DMS 273 (cell line): Measurements from ENCODE around the gene MBD5.

Experiments used
- DNase-seq: peaks from one replicate; lab custom pipeline; 2025; ENCODE audit not compliant: unreplicated experiment; lab: John Stamatoyannopoulos, UW

Gene MBD5

DNA sequence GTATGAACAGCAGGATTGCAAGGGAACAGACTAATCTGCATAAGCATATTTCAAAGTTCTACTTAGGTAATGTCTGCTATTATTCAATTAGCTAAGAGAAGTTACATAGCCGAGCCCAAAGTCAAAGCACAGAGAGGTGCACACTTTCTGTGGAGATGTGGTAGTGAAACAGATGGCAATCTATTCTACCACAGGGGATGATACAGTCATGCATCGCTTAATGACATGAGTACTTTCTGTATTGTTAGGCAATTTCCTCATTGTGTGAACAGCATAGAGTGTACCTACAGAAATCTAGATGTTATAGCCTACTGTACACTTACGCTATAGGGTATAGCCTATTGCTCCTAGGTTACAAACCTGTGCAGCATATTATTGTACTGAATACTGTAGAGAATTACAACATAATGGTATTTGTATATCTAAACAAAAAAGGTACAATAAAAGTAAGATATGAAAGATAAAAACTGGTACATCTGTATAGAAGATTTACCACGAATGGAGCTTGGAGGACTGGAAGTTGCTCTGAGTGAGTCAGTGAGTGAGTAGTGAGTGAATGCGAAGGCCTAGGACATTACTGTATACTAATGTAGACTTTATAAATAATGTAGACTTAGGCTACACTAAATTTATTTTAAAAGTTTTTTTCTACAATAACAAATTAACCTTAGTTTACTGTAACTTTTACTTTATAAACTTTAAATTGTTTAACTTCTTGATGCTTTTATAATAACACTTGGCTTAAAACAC is 197.6 kb downstream of the MBD5 start:
- DNase-seq = no peak

DNA sequence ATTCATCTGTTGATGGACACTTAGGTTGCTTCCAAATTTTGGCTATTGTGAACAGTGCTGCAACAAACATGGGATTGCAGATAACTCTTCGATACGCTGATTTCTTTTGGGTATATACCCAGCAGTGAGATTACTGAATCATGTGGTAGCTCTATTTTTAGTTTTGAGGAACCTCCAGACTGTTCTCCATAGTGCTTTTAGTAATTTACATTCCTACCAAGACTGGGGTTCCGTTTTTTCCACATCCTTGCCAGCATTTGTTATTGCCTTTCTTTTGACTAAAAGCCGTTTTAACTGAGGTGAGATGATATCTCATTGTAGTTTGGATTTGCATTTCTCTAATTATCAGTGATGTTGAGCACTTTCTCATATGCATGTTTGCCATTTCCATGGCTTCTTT is 200.3 kb downstream of the MBD5 start:
- no peak for DNase-seq

DNA sequence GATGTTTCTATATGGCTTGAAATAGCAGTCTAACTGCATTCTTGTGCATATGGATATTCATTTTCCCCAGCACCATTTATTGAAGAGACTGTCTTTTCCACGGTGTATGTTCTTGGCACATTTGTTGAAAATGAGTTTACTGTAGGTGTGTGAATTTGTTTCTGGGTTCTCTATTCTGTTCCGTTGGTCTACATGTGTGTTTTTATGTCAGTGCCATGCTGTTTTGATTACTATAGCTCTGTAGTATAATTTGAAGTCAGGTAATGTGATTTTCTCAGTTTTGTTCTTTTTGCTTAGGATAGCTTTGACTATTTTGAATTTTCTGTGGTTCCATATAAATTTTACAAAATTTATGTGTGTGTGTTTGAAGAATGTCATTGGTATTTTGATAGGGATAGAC is 201.0 kb downstream of the MBD5 start:
- no peak for DNase-seq

DNA sequence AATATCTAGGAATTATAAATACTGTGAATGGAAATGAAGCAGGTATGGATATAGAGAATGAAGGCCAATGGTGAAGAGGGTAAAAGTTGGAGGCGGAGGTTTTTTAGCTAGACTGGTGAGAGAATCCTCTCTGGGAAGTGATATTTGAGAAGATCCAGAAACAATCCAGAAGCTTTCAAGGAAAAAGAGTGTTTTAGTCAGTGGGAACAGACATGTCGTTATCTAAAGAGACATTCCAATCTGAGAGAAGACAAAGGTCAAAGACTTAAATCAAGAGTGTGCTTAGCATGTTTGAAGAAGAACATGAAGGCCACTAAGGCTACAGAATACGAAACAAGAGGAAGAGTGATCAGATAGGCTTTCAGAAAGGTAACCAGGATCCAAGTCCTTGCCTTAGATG is 211.0 kb downstream of the MBD5 start:
- DNase-seq = no peak

DNA sequence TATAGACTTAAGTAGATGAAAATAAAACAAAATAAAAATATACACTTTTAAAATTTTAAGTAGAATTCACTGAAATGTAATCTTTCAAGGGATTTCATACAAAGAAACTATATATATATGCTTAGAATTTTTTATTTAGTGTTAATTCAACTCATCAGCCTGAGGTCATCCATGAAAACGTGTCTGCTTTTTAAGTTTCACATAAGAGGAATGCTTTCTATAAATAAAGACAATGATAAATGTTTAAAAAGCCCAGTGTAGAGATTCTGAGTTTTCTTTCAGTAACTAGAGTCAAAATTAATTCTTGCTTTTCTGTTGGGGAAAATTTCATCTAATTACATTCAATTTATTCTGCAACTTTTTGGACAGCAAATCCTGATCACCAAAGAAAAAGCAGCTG is 213.3 kb downstream of the MBD5 start:
- no peak for DNase-seq

DNA sequence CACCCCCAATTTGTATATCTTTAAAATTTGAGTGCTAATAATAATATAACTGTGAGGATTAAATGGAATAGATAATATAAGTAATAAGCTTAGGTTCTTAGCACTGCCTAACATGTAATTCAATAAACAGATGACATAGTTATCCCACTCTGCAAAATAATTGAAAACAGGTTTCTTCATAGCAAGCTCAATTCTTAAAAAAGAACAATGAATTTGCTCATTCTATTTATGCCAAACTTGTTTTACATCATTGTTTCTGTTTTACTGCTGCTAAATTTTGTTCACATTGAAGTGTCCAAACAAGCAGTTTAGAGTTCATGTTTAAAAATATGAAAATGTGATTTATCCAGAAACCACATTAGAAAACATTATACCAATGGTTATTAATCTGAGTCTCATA is 217.0 kb downstream of the MBD5 start:
- no peak for DNase-seq

DNA sequence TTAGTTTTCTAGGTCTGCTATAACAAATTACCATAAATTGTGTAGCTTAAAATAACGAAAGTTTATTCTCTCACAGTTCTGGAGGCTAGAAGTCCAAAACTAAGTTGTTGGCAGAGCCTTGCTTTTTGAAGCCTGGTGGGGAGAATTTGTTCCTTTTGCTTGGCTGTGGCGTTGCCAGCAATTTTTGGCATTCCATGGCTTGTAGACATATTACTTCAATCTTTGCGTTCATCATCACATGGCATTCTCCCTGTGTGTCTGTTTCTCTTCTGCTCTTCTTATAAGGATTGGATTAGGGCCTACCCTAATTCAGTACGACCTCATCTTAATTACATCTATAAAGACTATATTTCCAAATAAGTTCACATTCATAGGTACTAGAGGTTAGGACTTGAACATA is 217.7 kb downstream of the MBD5 start:
- DNase-seq = no peak

DNA sequence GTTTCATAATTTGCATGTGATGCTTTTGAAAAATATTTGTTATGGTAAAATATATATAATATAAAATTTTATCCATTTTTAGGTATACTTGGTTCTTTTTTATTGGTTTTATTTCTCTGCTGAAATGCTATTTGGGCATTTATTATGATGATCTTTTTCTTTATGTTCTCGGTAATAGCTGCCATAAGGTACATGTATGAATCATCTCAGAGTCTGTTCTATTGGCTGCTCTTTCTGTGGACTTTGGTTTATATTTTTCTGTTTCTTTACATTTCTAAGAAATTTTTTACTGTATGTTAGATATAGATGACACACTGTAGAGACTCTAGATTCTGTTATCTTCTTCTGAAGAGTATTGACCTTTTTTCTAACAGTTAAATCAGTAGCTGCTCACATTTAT is 219.9 kb downstream of the MBD5 start:
- DNase-seq = no peak

DNA sequence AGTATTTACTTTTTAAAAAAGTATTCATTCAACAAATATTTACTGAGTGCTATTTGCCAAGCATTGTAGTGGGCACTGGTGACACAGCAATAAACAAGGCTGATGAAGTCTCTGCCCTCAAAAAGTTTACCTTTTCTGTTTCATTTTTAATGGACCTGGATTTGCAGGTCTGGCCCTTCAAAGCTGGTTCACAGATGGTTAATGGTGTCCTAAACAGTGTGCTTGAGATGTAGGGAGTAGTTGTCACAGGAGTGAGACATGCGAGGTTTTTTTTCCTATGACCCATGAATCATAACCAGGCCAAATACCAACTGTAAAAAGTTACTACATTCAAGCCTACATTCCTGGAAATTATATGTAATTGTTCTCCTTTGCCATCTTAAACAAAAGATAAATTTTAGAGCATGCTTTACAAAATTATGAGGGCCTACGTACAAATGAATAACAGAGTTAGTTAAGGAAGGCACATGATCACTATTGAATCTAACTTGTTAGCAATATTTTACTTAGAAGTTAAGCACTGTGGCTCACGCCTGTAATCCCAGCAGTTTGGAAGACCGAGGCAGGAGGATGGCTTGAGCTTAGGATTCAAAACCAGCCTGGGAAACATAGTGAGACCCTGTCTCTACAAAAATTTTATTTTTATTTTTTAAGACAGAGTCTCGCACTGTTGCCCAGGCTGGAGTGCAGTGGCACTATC is 223.9 kb downstream of the MBD5 start:
- no peak for DNase-seq

DNA sequence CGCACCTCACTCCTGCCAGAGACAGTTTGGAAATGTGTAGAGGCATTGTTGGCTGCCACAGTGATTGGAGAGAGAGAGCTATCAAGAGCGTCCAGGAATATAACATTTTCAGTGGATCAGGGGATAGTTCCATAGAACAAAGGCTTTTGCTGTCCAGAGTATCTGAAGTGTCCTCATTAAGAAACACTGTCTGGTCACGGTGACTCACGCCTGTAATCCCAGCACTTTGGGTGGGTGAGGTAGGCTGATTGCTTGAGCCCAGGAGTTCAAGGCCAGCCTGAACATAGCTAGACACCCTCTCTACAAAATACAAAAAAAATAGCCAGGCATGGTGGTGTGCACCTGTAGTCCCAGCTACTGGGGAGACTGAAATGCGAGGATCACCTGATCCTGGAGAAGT is 231.1 kb downstream of the MBD5 start:
- no peak for DNase-seq

DNA sequence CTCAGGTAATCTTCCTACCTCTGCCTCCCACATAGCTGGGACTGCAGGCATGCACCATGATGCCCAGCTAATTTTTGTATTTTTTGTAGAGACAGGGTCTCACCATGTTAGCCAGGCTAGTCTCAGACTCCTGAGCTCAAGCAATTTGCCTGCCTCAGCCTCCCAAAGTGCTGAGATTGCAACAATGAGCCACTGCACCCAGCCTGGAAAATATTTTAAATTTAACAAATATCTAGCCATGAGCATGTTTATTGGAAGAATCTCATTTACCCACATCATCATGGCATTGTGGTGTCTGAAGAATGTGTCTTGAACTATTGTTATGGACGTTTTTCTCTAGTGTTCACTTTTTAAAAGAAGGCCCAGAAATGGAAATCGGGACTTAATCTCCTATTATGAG is 231.8 kb downstream of the MBD5 start:
- DNase-seq = no peak

DNA sequence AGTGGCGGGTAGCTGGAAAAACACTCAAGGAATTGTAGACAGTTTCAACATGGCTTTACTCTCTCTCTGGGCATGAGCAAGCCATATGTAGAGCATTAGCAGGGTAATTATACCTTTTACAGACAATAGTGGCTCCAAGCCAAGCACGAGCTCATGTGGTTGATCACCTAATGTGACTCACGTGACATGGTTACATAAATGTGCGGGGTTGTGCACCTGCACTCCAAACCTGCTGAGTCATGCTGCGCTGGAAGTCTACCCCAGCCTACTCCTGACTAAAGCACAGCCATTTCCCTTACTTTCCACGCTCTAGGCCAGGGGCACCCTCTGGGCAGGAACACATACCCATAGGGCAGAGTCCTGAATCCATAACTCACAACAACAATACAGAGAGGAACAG is 232.8 kb downstream of the MBD5 start:
- peak; percentile 33 for DNase-seq

DNA sequence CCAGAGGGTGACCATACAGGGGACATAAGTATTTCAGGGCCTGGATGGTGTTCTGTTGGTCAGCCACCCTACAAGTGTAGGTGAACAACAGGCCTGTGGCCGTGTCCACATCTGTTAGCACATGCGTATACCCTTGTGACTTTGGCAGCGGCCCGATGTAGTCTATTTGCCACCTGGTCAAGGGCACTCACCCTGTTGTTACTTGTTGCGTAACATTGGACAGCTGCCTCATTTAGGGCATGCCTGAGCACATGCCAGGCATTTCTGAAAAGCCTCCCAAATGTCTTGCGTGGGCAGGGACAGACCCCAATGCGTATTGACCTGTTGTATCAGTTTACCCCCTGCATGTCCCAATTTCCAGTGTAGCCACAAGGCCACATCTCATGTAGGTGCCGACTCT is 235.0 kb downstream of the MBD5 start:
- peak; percentile 71 for DNase-seq

DNA sequence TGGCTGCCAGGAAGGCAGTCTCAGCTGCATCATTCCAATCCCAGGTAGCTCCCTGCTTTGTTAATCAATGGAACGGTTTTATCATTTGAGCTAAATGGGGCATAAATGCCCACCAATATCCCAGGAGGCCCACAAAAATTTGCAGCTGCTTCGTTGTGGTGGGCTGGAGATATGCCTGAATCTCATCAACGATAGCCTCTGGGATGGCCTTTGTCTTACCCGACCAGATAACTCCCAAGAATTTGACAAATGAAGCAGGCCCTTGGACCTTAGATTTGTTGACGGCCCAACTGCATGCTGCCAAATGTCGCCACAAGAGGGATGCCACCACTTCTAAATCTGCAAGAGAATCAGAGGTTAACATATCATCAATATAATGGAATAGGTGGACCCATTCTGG is 236.4 kb downstream of the MBD5 start:
- DNase-seq = no peak

DNA sequence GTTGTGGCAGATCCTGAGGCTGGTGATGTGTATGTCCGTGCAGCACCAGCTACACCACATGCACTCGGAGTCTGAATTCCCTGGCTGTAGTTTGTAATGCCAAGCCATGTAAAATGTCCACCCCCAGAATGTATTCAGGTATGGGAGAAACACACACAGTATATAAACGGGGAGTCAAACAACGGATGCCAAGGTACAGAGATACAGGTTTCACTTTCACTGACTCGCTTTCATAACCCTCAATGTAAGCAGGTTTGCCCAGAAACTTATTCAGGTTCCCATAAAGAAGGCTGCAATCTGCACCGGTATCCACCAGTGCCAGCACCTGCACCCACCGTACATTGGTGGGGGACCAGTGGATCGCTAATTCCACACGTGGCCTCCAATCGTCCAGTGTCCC is 237.2 kb downstream of the MBD5 start:
- no peak for DNase-seq

DNA sequence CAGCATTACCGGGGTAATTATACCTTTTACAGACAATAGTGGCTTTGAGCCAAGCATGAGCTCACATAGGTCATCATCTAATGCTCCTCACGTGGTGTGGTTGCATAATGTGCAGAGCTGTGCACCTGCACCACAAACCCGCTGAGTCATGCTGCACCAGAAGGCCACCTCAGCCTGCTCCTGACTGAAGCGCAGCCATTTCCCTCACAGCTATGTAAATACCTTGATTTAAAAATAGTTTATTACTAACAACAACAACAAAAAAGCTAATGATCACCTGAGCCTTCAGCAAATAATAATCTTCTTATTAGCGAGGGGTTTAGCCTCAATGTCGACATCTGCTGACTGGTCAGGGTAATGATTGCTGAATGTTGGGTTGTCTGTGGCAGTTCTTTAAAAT is 238.8 kb downstream of the MBD5 start:
- DNase-seq = peak; percentile 52

DNA sequence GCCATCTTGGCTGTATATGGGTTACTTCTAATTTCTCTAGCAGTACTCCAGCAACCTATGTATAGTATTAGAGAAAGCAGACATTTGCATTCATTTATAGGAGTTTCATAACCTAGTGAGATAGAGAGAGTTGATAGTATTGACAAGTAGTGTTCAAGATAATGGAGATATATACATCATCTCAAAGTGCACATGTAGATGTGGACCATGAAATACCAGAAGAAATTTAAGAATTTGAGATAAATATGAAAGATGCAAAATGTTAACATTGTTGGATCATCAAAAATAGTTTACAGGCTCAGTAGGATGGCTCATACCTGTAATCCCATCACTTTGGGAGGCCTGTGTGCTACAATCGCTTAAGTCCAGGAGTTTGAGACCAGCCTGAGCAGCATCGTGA is 243.0 kb downstream of the MBD5 start:
- DNase-seq = no peak

DNA sequence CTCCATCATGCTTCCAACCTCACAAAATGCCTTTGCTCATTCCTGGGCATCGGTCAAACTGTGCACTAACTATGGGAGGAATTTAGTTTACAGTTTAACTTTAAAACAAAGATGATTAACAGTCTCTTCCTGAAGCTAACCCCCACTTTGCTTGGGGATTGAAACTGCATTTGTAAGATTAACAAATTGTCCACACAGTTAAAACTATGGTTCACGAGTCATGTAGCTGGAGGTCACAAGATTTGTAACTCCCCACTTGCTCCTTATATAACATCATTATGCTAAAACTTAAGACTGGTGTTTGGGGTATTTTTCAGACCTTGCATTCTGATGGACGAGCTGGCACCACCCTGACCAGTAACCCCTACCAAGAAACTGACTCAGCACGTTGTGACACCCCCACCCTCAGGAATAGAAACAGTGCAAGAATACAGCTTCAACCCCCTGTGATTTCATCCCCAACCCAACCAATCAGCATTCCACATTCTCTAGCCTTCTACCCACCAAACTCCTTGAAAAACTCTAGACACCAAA is 252.3 kb downstream of the MBD5 start:
- DNase-seq = no peak

DNA sequence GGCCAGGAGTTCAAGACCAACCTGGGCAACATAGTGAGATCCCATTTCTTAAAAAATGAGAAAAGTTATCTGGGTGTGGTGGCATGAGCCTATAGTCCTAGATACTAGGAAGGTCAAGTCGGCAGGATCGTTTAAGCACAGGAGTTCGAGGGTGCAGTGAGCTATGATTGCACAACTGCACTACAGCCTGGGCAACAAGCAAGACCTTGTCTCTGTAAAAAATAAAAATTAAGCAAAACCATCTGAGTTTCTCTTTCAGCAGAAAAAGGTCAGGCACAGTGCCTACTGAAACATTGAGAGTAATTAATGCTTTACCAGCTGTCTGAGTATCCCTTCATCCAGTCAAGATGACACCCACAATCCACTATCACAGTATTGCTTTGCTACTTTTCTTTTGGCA is 258.3 kb downstream of the MBD5 start:
- no peak for DNase-seq

DNA sequence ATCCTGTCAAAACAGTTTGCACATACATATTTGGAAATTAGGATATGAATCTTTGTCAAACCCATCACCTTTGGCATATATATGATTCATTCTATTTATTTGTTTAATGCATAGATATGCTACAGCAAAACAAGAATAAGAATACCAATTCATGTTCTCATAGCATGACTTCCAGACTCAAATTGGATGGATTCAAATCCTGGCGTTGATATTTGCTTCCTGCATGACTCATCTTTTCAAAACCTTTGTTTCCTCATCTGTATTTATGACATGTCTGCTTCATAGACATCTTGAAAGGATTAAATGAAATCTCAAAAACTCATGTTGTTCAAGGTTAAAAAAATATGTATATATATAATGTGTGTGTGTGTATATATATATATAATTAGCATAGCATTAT is 261.3 kb downstream of the MBD5 start:
- DNase-seq = no peak

DNA sequence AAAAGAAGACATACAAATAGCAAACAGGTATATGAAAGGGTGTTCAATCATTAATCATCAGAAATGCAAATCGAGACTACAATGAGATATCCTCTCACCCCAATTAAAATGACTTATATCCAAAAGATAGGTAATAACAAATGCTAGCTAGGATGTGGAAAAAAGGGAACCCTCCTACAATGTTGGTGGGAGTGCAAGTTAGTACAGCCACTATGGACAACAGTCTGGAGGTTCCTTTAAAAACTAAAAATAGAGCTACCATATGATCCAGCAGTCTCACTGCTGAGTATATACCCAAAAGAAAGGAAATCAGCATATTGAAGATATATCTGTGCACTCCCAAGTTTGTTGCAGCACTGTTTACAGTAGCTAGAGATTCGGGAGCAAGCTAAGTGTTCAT is 271.5 kb downstream of the MBD5 start:
- DNase-seq = no peak

DNA sequence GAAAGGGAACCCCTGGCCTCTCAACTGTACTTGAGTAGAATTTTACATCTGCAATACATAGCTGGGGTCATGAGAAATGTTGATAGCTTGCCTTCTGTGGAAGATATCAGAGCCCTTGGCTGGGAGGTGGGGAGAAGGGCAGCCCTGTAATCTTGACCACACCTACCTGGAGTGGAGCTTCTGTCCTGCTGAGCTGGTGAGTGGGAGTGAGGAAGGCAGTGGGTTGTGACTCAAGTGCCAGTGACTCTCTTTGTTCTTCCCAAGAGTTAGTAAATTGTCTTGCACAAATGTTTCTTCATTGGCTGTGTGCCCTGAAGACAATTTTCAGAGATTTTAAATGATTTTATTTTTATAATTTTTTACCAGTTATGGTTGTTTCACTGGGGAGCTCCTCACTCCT is 277.3 kb downstream of the MBD5 start:
- no peak for DNase-seq

DNA sequence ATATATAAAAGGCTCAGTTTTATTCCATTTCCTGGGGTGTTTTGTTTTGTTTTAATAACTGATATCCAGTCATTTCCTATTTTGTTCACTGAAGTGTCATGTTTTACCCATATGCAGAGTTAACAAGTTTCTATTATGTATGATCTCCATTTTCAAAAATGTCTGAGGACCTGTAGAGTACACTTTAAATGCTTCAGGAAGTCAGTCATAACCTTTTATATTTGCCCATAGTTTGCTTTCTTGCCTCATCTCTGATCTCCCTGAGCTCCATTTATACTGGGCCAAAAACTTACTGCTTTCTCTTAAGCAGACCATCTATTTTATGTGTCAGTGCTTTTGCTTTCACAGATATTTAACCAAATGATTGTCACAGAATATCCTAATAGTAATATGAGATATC is 278.7 kb downstream of the MBD5 start:
- DNase-seq = no peak
